EH (cell line): ENCODE results near the gene IGFL2.
"Not testable (repeated sequence)": the region's sequence is repeated elsewhere in the genome, so short reads cannot be mapped to it uniquely, and the experiment has no call there.

ENCODE experiments used
- DNase-seq: peaks from one replicate; pipeline ENCODE4 v3.0.0-alpha.2; 2015; ENCODE audit warnings: low read depth

IGFL2 gene

GRCh38 chr19:46189971-46190888 lies 42.2 kb downstream of the IGFL2 start:
- no peak for DNase-seq

DNA sequence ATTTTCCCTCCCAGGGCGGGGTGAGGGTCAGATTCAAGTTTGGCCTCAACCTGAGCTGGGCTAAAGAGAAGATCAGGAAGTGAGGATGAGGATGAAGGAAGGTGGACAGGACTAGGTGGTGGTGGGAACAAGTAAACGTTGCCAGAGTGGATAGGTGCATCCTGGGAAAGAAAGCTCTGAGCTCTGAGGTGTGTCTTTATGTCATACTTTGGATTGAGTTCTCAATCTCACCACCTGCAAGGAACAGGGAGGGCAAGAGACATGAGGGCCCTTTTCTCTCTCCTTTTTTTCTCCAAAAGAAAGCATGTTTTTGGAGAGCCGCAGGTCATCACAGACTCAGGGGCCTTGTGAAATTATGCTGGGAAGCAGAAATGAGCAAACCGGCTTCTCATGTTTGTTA lies 43.3 kb downstream of the IGFL2 start:
- no peak for DNase-seq

DNA sequence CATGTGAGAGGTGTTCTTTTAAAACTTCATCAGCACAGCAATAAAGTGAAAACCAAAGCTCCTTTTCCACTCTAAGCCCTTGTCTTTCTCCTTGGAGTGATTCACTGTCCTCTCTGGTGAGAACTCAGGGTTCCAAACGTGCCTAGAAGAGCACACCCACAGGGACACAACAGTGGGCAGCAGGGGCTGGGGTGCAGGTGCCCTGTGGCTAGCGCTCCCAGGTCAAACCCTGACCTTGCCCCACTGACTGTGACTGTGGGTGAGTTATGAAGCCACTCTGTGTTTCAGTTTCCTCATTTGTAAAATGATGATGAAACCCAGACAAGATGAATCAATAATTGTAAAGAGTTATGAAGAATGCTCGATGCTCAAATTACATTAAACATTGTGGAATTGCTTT lies 43.9 kb downstream of the IGFL2 start:
- DNase-seq: no peak

GRCh38 chr19:46192626-46192991 lies 44.6 kb downstream of the IGFL2 start:
- DNase-seq: not testable (repeated sequence)

DNA sequence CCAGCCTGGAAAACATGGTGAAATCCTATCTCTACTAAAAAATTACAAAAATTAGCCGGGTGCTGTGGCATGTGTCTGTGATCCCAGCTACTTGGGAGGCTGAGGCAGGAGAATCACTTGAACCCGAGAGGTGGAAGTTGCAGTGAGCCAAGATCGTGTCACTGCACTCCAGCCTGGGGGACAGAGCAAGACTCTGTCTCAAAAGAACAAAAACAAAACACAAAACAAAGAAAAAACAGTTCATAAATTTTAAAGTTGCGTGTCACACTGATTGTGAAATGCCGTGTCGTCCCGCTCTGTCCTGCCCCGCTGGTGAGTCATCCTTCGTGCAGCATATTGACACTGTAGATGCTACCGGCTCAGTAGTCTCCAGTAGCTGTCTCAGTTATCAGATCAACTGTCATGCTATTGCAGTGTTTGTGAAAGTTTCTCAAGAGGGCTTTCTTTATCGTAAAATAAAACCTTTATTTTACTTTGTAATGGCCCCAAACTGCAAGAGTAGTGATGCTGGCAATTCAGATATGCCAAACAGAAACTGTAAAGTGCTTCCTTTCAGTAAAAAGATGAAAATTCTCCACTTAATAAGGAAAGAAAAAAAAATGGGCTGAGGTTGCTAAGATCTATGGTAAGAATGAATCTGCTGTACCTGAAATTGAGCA lies 45.1 kb downstream of the IGFL2 start:
- DNase-seq: peak; percentile 92

DNA sequence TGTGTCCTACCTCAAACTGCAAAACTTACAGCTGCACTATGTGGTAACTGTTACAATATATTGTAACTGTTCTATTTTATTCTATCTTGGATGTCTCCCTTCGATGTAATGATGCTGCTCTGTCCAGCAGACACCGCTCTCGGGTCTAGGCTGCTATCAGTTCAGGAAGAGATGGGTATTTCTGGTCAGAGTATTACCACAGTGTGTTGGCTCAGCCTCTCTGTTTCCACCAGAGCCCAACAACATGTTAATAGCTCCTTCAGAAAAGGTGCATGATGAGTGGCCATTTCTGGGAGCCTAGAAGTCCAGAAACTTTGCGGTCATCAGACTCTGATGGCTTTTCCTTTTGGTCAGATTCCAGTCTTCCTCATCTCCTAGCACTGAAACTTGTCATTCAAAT lies 45.6 kb downstream of the IGFL2 start:
- no peak for DNase-seq

DNA sequence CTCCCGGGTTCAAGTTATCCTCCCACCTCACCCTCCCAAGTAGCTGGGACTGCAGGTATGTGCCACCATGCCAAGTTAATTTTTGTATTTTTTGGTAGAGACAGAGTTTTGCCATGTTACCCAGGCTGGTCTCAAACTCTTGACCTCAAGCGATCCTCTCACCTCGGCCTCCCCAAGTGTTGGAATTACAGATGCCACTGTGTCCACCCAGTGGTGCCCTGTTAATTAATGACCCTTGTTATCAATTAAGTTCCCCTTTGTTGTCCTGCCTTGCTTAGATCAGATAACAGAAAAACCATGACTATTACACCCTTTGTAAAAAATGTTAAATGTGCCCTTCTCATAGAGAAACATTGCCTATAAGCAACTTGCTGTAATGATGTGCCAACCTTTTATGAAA lies 47.1 kb downstream of the IGFL2 start:
- DNase-seq: no peak

- not testable (repeated sequence) for DNase-seq
These were observed 47.9 kb downstream of the IGFL2 start for GRCh38 chr19:46195919-46196318.

- DNase-seq: no peak
These were observed 48.5 kb downstream of the IGFL2 start for GRCh38 chr19:46196410-46197124.

GRCh38 chr19:46197314-46198070 lies 49.5 kb downstream of the IGFL2 start:
- DNase-seq: no peak

GRCh38 chr19:46198756-46199155 lies 50.7 kb downstream of the IGFL2 start:
- no peak for DNase-seq

- peak; percentile 67 for DNase-seq
These were observed 53.6 kb downstream of the IGFL2 start for GRCh38 chr19:46201454-46202310.

- no peak for DNase-seq
These were observed 54.4 kb downstream of the IGFL2 start for GRCh38 chr19:46202426-46202825.

GRCh38 chr19:46202872-46203860 lies 55.1 kb downstream of the IGFL2 start:
- DNase-seq: no peak

GRCh38 chr19:46204008-46204407 lies 56.0 kb downstream of the IGFL2 start:
- no peak for DNase-seq

GRCh38 chr19:46205183-46205984 lies 57.3 kb downstream of the IGFL2 start:
- DNase-seq: no peak

- no peak for DNase-seq
These were observed 58.1 kb downstream of the IGFL2 start for GRCh38 chr19:46206176-46206575.

DNA sequence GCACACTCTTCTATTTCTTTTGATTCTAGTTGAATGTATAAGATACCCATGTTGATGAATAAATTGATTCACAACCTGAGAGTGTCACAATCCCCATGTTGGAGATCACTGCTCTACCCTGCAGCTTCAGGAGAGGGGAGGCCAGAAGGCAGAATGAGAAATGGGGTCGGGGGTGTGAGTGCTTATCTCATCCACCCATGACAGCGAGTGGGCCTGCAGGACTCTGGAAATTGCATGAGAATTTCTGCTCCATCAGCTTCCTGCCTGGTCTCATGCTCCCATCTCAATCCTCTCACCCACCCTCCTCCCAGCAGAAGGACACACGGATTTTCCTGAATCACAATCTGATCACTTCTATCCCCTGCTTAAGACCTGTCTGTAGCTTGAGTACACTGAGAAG lies 58.6 kb downstream of the IGFL2 start:
- no peak for DNase-seq

DNA sequence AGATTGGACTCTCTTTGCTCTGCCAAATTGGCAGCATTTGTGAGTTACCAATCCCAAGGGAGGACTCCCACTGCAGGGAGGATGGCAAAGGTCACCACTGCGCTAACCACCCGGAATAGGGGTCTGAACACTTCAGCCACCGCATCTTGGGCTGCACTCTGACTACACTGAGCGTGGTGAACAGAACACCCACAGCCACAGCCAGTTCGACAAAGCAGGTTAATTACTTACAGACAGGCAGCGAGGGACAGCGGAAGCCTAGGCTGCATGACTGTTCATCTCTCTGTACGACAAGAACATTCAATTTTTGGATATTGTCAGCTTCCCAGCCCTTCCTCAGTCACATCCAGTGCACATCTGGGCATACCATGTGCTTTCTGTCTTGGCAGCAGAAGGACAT lies 59.8 kb downstream of the IGFL2 start:
- not testable (repeated sequence) for DNase-seq
